ENCODE results near the gene PEX12.

PEX12 gene

GRCh38 chr17:35560703-35561102 lies 17.7 kb downstream of the PEX12 start, which contains the start of gene SLFN14:
Gene SLFN14 (minus strand): TSS chr17:35560819. CDS start chr17:35558062, 2,757 bp downstream.
- DNase-seq (ENCODE audit: low read depth), result no peak
- TF ChIP-seq CTCF (IDR thresholded peaks at IDR 0.05; ENCODE audit: control insufficient read depth, insufficient read depth, low read depth, low read length, missing control alignments), result no peak

GRCh38 chr17:35559495-35560210 lies 18.7 kb downstream of the PEX12 start:
- TF ChIP-seq CTCF (IDR thresholded peaks at IDR 0.05; ENCODE audit: control insufficient read depth, insufficient read depth, low read depth, low read length, missing control alignments), result no peak
- no peak overlapping the region for H3K4me3 ChIP-seq (ENCODE audit: control insufficient read depth, low read depth, low read length)
- DNase-seq (ENCODE audit: low read depth), result no peak

More at GRCh38 chr17:35560703-35561102, 17.7 kb downstream of the PEX12 start, which contains the start of gene SLFN14:
- H3K4me3 ChIP-seq (ENCODE audit: control insufficient read depth, low read depth, low read length), result no peak within 1 kb of the TSS

GRCh38 chr17:35557353-35557752 lies 21.0 kb downstream of the PEX12 start:
- no peak for TF ChIP-seq CTCF (IDR thresholded peaks at IDR 0.05; ENCODE audit: control insufficient read depth, insufficient read depth, low read depth, low read length, missing control alignments)
- DNase-seq (ENCODE audit: low read depth), result no peak
- H3K4me3 ChIP-seq (ENCODE audit: control insufficient read depth, low read depth, low read length), result no peak overlapping the region

GRCh38 chr17:35555691-35556090 lies 22.7 kb downstream of the PEX12 start:
- no peak overlapping the region for H3K4me3 ChIP-seq (ENCODE audit: control insufficient read depth, low read depth, low read length)
- TF ChIP-seq CTCF (IDR thresholded peaks at IDR 0.05; ENCODE audit: control insufficient read depth, insufficient read depth, low read depth, low read length, missing control alignments), result peak; percentile 22
- DNase-seq (ENCODE audit: low read depth), result no peak

GRCh38 chr17:35554668-35555067 lies 23.7 kb downstream of the PEX12 start:
- H3K4me3 ChIP-seq (ENCODE audit: control insufficient read depth, low read depth, low read length), result no peak overlapping the region
- TF ChIP-seq CTCF (IDR thresholded peaks at IDR 0.05; ENCODE audit: control insufficient read depth, insufficient read depth, low read depth, low read length, missing control alignments), result no peak
- DNase-seq (ENCODE audit: low read depth), result no peak

GRCh38 chr17:35553310-35553709 lies 25.1 kb downstream of the PEX12 start:
- H3K4me3 ChIP-seq (ENCODE audit: control insufficient read depth, low read depth, low read length), result no peak overlapping the region
- TF ChIP-seq CTCF (IDR thresholded peaks at IDR 0.05; ENCODE audit: control insufficient read depth, insufficient read depth, low read depth, low read length, missing control alignments), result no peak
- DNase-seq (ENCODE audit: low read depth), result no peak
